ENCODE measurements around the gene SGPP2.

The SGPP2 gene

DNA sequence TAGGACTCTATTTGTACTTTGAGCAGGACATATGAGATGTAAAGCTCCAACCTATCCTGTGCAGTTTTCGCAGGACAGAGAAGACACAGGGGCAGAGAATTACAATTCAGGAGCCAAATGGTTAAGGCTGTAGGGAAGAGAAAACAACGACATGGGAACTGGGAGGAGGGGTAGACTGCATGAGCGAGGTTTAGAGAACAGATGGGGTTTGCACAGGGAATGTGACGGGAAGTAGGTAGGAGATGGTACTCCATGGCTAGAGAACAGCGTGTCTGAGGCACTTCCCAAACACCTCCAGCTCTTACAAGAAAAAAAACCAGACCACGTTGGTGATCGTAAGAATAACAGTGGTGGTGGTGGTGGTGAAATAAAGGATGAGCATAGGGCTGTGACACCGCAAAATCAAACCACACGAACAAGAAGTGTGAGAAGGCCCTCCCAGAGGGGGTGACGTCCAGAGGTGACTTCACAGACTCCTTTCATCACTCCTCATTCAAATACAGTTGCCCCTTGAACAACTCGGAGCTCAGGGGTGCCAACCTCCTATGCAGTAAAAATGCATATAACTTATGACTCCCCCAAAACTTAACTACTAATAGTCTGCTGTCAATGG is 138.9 kb downstream of the SGPP2 start:
- ChIA-PET POLR2A (no interaction called here), CTCF (interaction anchor here (0.5 to 2.2 kb wide), 4 partner anchors 113 to 489 kb away, joined by 3 to 6 read pairs (median 4); partner anchors contain the start of gene PAX3)
- Histone ChIP-seq H3K4me3 (ENCODE audit: low read depth, low read length) (no peak overlapping the region), H3K36me3 (ENCODE audit: control insufficient read depth in 2 of 2, insufficient read depth in 1 of 2, low read length in 2 of 2) (peaks cover 0 to 49% of the 10 kb centered on the region in 2 experiments; a peak in 1 of 3 replicates), H3K4me1 (ENCODE audit: control insufficient read depth, insufficient read depth, low read length) (no peaks in the 10 kb centered on the region), H3K27ac (ENCODE audit: extremely low read depth, low read depth, low read length) (no peak overlapping the region), H3K9me3 (ENCODE audit: control insufficient read depth, insufficient read depth, low read depth, low read length) (no peaks in the 10 kb centered on the region)
- TF ChIP-seq ZNF830 (tag by site-specific recombination; IDR thresholded peaks at IDR 0.05; ENCODE audit: low read depth) (no peak), ZNF510 (tag by site-specific recombination; IDR thresholded peaks at IDR 0.05; ENCODE audit: insufficient replicate concordance) (no peak), HOXA7 (CRISPR knock-in tag; IDR thresholded peaks at IDR 0.05; ENCODE audit: borderline replicate concordance) (no peak)

DNA sequence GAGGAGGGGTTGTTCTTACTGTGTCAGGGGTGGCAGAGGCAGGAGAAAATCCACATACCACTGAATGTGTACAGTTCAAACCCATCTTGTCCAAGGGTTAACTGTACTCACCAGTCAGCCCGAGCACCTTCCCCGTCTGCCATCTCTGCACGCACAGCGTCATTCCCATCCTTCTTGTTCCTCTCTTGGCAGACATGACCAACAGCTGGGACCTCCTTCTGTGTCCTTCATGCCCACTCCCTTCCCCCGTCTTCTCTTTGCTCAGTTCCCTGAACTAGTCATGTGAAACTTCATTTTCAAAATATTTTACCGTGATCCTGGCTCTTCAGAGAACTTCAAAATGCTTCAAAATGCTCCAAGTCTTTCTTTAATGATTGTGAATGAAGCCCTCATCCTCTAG is 139.6 kb downstream of the SGPP2 start:
- ChIA-PET CTCF (interaction anchor here (1.8 to 2.2 kb wide), 3 partner anchors 246 to 490 kb away, joined by 3 to 6 read pairs (median 5); partner anchors contain the start of gene PAX3), POLR2A (no interaction called here)
- Histone ChIP-seq H3K36me3 (ENCODE audit: control insufficient read depth in 2 of 2, insufficient read depth in 1 of 2, low read length in 2 of 2) (peaks cover 0 to 45% of the 10 kb centered on the region in 2 experiments; a peak in 2 of 3 replicates), H3K4me1 (ENCODE audit: control insufficient read depth, insufficient read depth, low read length) (no peaks in the 10 kb centered on the region; the same call in 1 of the 2 replicates), H3K4me3 (ENCODE audit: low read depth, low read length) (no peak overlapping the region), H3K9me3 (ENCODE audit: control insufficient read depth, insufficient read depth, low read depth, low read length) (no peaks in the 10 kb centered on the region), H3K27ac (ENCODE audit: extremely low read depth, low read depth, low read length) (no peak overlapping the region)
- TF ChIP-seq, protein P1, sequence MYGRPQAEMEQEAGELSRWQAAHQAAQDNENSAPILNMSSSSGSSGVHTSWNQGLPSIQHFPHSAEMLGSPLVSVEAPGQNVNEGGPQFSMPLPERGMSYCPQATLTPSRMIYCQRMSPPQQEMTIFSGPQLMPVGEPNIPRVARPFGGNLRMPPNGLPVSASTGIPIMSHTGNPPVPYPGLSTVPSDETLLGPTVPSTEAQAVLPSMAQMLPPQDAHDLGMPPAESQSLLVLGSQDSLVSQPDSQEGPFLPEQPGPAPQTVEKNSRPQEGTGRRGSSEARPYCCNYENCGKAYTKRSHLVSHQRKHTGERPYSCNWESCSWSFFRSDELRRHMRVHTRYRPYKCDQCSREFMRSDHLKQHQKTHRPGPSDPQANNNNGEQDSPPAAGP (tag by site-specific recombination; IDR thresholded peaks at IDR 0.05), result no peak
- TF ChIP-seq ZNF747 (tag by site-specific recombination; IDR thresholded peaks at IDR 0.05) (no peak), ZNF701 (tag by site-specific recombination; IDR thresholded peaks at IDR 0.05) (no peak), ZNF324 (tag by site-specific recombination; IDR thresholded peaks at IDR 0.05) (no peak), ZNF37A (tag by site-specific recombination; IDR thresholded peaks at IDR 0.05) (no peak), ZNF600 (tag by site-specific recombination; IDR thresholded peaks at IDR 0.05) (no peak), ZNF335 (tag by site-specific recombination; conservative IDR thresholded peaks at IDR 0.05) (no peak), ZNF248 (tag by site-specific recombination; IDR thresholded peaks at IDR 0.05) (no peak), ZNF423 (tag by site-specific recombination; IDR thresholded peaks at IDR 0.05) (no peak), ZNF549 (tag by site-specific recombination; IDR thresholded peaks at IDR 0.05) (no peak), ZNF521 (tag by site-specific recombination; IDR thresholded peaks at IDR 0.05) (no peak), GFI1B (tag by site-specific recombination; IDR thresholded peaks at IDR 0.05) (no peak), MYNN (tag by site-specific recombination; IDR thresholded peaks at IDR 0.05; ENCODE audit: borderline replicate concordance) (no peak), GLIS2 (tag by site-specific recombination; IDR thresholded peaks at IDR 0.05) (no peak), ZNF777 (tag by site-specific recombination; IDR thresholded peaks at IDR 0.05; ENCODE audit: borderline replicate concordance) (no peak), ZFHX2 (tag by site-specific recombination; conservative IDR thresholded peaks at IDR 0.05) (no peak), ZNF155 (tag by site-specific recombination; IDR thresholded peaks at IDR 0.05) (no peak)
- TF ChIP-seq, protein P2, sequence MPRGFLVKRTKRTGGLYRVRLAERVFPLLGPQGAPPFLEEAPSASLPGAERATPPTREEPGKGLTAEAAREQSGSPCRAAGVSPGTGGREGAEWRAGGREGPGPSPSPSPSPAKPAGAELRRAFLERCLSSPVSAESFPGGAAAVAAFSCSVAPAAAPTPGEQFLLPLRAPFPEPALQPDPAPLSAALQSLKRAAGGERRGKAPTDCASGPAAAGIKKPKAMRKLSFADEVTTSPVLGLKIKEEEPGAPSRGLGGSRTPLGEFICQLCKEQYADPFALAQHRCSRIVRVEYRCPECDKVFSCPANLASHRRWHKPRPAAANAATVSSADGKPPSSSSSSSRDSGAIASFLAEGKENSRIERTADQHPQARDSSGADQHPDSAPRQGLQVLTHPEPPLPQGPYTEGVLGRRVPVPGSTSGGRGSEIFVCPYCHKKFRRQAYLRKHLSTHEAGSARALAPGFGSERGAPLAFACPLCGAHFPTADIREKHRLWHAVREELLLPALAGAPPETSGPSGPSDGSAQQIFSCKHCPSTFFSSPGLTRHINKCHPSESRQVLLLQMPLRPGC (tag by site-specific recombination; IDR thresholded peaks at IDR 0.05), result no peak
- TF ChIP-seq, protein P3, sequence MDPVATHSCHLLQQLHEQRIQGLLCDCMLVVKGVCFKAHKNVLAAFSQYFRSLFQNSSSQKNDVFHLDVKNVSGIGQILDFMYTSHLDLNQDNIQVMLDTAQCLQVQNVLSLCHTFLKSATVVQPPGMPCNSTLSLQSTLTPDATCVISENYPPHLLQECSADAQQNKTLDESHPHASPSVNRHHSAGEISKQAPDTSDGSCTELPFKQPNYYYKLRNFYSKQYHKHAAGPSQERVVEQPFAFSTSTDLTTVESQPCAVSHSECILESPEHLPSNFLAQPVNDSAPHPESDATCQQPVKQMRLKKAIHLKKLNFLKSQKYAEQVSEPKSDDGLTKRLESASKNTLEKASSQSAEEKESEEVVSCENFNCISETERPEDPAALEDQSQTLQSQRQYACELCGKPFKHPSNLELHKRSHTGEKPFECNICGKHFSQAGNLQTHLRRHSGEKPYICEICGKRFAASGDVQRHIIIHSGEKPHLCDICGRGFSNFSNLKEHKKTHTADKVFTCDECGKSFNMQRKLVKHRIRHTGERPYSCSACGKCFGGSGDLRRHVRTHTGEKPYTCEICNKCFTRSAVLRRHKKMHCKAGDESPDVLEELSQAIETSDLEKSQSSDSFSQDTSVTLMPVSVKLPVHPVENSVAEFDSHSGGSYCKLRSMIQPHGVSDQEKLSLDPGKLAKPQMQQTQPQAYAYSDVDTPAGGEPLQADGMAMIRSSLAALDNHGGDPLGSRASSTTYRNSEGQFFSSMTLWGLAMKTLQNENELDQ (tag by site-specific recombination; IDR thresholded peaks at IDR 0.05; ENCODE audit: low read depth), result no peak
